Osteocyte (in vitro differentiated cells): ENCODE results near the gene RSPH1. TPM values are rescaled to one million over a fixed set of nuclear protein-coding genes. Genes with fewer than 3 reads are reported as not detected.

Experiments used
- DNase-seq: peaks from one replicate; pipeline ENCODE4 v3.0.0; 2021; ENCODE audit warnings: mixed read lengths; ENCODE audit not compliant: unreplicated experiment; ENCODE audit errors: extremely low spot score
- H3K27ac Mint-ChIP-seq: one replicate; pipeline ENCODE4 v1.8.0; 2021; ENCODE audit warnings: mild to moderate bottlenecking, mixed read lengths; ENCODE audit not compliant: unreplicated experiment
- H3K27me3 Mint-ChIP-seq: one replicate; pipeline ENCODE4 v1.8.0; 2021; ENCODE audit warnings: mixed read lengths; ENCODE audit not compliant: unreplicated experiment
- H3K36me3 Mint-ChIP-seq: one replicate; pipeline ENCODE4 v1.8.0; 2021; ENCODE audit warnings: mixed read lengths; ENCODE audit not compliant: unreplicated experiment
- H3K4me1 Mint-ChIP-seq: one replicate; pipeline ENCODE4 v1.8.0; 2021; ENCODE audit warnings: mixed read lengths; ENCODE audit not compliant: unreplicated experiment
- H3K4me3 Mint-ChIP-seq: one replicate; pipeline ENCODE4 v1.8.0; 2021; ENCODE audit warnings: mild to moderate bottlenecking, moderate library complexity, mixed read lengths; ENCODE audit not compliant: unreplicated experiment
- H3K9me3 Mint-ChIP-seq: one replicate; pipeline ENCODE4 v1.8.0; 2021; ENCODE audit warnings: mixed read lengths; ENCODE audit not compliant: unreplicated experiment
- CTCF ChIP-seq: fragments of 200-600 bp; sonication (generic); IDR thresholded peaks from 2 replicates; pipeline ENCODE4 v1.5.0; 2021; ENCODE audit warnings: antibody characterized with exemption, mild to moderate bottlenecking, moderate library complexity
- total RNA-seq: library from RNA; stranded (reverse); gene quantifications from 2 replicates; pipeline ENCODE4 v1.2.1, GENCODE V29; 2021

The RSPH1 gene
- total RNA-seq, 1 donor from 2014 or later: 0.19 TPM

- peak overlapping the region; percentile 73 for H3K27ac Mint-ChIP-seq
These were observed 18.2 kb upstream of the RSPH1 start for GRCh38 chr21:42513985-42514882.

DNA sequence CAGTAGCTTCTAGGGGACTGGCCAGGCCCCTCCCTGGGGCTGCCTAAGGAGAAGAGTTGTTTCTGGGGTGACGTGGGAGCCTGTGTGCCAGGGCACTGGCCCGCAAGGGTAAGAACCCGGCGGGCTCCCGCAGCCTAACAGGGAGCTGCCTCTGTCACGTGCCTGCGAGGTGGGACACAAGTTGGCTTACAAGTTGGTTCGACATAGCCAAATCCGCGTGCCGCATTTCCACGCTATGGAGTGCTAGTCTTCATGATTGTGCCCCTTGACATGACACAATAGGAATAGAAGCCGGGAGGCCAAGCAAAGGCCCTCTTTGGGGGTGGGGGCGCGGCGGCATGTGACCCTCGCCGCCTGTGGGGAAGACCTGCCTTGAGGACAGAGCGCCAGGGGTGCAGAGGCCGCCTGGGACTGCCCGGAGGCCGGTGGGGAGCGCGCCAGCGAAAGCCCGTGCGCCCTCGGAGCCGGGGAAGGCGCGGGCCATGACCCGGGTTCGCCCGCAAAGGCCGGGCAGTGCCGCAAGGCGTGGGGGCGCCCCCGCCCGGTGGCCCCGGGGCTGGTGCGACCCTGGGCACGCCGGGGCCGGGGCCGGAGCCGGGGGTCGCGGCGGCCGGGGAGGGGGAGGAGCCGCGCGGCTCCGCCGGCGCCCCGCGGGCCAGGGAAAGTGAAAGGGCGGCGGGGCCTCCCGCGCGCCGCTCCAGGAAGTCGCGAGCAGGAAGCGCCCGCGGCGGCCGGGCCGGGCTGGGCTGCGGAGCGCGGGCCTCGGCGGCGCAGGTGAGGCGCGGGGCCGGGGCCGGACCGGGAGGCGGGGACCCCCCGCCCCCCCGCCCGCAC, 17.3 kb upstream of the RSPH1 start, which contains the start of gene SLC37A1:
Gene SLC37A1, plus strand, starts transcription at position 702 of the 834 bp plus-strand sequence. CDS start 4,603 bp downstream, outside the sequence.
- peaks cover 47% of the 10 kb centered on the region for H3K4me1 Mint-ChIP-seq
- peak within 1 kb of the TSS; percentile 84 for H3K4me3 Mint-ChIP-seq
- peak within 1 kb of the TSS; percentile 73 for H3K27ac Mint-ChIP-seq

More at GRCh38 chr21:42513985-42514882, 18.2 kb upstream of the RSPH1 start:
- Mint-ChIP-seq H3K4me1 (peaks cover 54% of the 10 kb centered on the region), H3K9me3 (no peaks in the 10 kb centered on the region), H3K27me3 (no peaks in the 10 kb centered on the region), H3K4me3 (peak overlapping the region; percentile 84), H3K36me3 (peaks cover 4% of the 10 kb centered on the region)
- DNase-seq: no peak
- TF ChIP-seq CTCF: no peak

DNA sequence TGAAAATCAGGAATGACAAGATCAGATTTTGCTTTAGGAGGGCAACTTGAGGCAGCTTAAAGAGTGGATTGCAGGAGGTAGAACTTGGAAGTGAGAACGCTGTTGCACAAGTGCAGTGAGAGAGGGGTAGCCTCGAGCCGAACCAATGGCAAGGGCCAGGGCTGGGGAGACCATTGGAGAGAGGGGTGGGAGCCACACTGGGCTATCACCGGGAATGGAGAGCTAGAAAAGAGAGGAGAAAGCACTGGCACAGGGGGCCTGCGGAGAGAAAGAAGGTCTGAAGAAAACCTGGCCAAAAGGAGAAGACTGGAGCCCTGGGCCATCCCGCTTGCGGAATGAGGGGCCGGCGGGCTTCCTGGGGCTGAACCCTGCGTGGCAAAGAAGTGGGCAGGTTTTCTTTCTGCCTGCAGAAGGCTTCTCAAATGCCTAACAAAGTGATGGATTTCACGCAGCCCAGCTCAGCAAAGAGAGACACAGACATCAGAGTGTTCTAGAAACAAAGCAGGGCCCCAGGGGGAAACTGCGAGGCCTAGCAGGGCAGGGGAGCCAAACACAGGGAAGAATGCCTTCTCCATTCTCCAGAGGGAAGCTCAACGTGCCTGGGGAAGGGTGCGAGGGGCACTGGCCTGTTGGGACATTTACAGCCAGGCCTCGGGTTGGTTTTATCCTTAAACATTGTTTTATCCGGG, 16.5 kb upstream of the RSPH1 start:
- no peak overlapping the region for H3K27ac Mint-ChIP-seq
- TF ChIP-seq CTCF: no peak

More for the DNA sequence above, 17.3 kb upstream of the RSPH1 start, which contains the start of gene SLC37A1:
- no peak for TF ChIP-seq CTCF
- no peaks in the 10 kb centered on the region for H3K27me3 Mint-ChIP-seq
- no peaks in the 10 kb centered on the region for H3K36me3 Mint-ChIP-seq
- H3K9me3 Mint-ChIP-seq: no peaks in the 10 kb centered on the region
- no peak for DNase-seq

DNA sequence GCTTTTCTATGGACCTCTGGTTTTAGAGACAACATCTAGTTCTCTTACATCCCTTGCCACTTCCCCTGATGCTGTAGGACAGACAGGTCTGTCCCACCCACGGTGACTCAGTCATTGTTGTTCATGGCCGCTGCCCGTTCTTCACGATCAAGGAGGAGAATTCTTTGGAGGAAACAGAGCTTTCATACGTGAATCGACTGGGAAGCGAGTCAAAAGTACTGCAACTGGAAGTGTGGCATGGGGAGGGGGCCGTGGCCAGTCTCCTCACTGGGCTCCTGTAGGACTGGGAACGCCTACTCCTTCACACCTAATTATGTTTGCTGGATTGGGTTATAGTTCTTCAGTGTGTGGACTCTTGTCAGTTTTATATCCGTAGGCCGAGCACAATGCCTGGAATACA, 13.2 kb upstream of the RSPH1 start:
- Mint-ChIP-seq H3K4me3 (no peak overlapping the region), H3K27ac (no peak overlapping the region), H3K36me3 (no peaks in the 10 kb centered on the region), H3K4me1 (peaks cover 7% of the 10 kb centered on the region), H3K9me3 (no peaks in the 10 kb centered on the region), H3K27me3 (peaks cover 7% of the 10 kb centered on the region)
- no peak for TF ChIP-seq CTCF
- DNase-seq: no peak

More for the DNA sequence above, 16.5 kb upstream of the RSPH1 start:
- Mint-ChIP-seq H3K27me3 (no peaks in the 10 kb centered on the region), H3K9me3 (no peaks in the 10 kb centered on the region), H3K4me1 (peaks cover 38% of the 10 kb centered on the region), H3K4me3 (peak overlapping the region; percentile 74), H3K36me3 (no peaks in the 10 kb centered on the region)
- DNase-seq: no peak
